ENCODE results near the gene ASXL3. TPM values are rescaled to one million over a fixed set of nuclear protein-coding genes. Genes with fewer than 3 reads are reported as not detected.

ASXL3 gene
- total and polyA plus RNA-seq, 2 donors = 0.11 to 0.42 TPM

GRCh38 chr18:33712719-33713118 is 134.7 kb downstream of the ASXL3 start:
- Histone ChIP-seq H3K27ac (ENCODE audit: low read depth in 1 of 2, low read length in 1 of 2) (no peak overlapping the region), H3K36me3 (ENCODE audit: control insufficient read depth in 2 of 2, insufficient read depth in 2 of 2, low read length in 1 of 2) (no peaks in the 10 kb centered on the region), H3K4me3 (ENCODE audit: low read length in 2 of 2) (no peak overlapping the region), H3K27me3 (ENCODE audit: control insufficient read depth in 2 of 2, insufficient read depth in 1 of 2, low read length in 1 of 2) (no peaks in the 10 kb centered on the region), H3K4me1 (ENCODE audit: control insufficient read depth in 2 of 2, insufficient read depth in 2 of 2, low read length in 2 of 2) (no peaks in the 10 kb centered on the region), H3K9me3 (ENCODE audit: control insufficient read depth in 2 of 2, insufficient read depth in 1 of 2, low read length in 1 of 2) (no peaks in the 10 kb centered on the region)
- no peak for DNase-seq (ENCODE audit: low read depth in 6 of 9, low spot score in 9 of 9)
- WGBS = 80% methylated on average over 4 of the region's 4 CpGs

DNA sequence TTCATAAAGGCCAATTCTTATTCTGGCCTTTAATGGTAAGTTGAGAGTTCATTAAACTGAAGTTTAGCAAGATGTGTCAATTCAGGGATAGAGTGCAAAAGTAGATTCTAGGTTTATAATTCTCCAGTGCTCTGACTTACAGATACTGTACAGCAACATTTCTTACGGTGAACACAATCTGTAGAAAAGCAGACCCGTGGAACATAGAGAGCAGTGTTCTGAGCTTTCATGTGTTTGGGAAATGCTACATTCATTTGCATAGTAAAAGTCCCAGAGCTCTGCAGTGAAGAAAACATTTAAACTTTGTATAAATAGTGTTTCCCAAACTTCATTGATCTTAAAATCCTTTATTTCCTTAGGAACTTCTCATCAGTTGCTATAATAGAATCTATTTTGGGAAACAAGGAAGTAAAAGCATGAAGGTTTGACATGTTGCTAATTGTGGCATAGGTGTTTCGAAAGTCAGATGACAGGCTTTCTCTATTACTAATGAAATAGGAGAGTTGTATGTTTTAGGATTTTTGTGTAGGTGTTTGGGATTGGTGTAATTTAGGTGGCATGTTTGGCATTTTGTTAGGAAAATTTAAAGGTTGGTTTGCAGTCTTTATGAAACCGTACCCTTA is 138.2 kb downstream of the ASXL3 start:
- Histone ChIP-seq H3K27ac (ENCODE audit: low read depth in 1 of 2, low read length in 1 of 2) (no peak overlapping the region), H3K4me3 (ENCODE audit: low read length in 2 of 2) (no peak overlapping the region), H3K36me3 (ENCODE audit: control insufficient read depth in 2 of 2, insufficient read depth in 2 of 2, low read length in 1 of 2) (no peaks in the 10 kb centered on the region), H3K4me1 (ENCODE audit: control insufficient read depth in 2 of 2, insufficient read depth in 2 of 2, low read length in 2 of 2) (no peaks in the 10 kb centered on the region), H3K9me3 (ENCODE audit: control insufficient read depth in 2 of 2, insufficient read depth in 1 of 2, low read length in 1 of 2) (no peaks in the 10 kb centered on the region), H3K27me3 (ENCODE audit: control insufficient read depth in 2 of 2, insufficient read depth in 1 of 2, low read length in 1 of 2) (no peaks in the 10 kb centered on the region)
- DNase-seq (ENCODE audit: low read depth in 6 of 9, low spot score in 9 of 9) = no peak
- WGBS = 88% methylated on average over 4 of the region's 4 CpGs

- Histone ChIP-seq H3K4me3 (ENCODE audit: low read length in 2 of 2) (no peak overlapping the region), H3K4me1 (ENCODE audit: control insufficient read depth in 2 of 2, insufficient read depth in 2 of 2, low read length in 2 of 2) (no peaks in the 10 kb centered on the region), H3K27me3 (ENCODE audit: control insufficient read depth in 2 of 2, insufficient read depth in 1 of 2, low read length in 1 of 2) (no peaks in the 10 kb centered on the region), H3K36me3 (ENCODE audit: control insufficient read depth in 2 of 2, insufficient read depth in 2 of 2, low read length in 1 of 2) (no peaks in the 10 kb centered on the region), H3K27ac (ENCODE audit: low read depth in 1 of 2, low read length in 1 of 2) (no peak overlapping the region), H3K9me3 (ENCODE audit: control insufficient read depth in 2 of 2, insufficient read depth in 1 of 2, low read length in 1 of 2) (no peaks in the 10 kb centered on the region)
- DNase-seq (ENCODE audit: low read depth in 6 of 9, low spot score in 9 of 9) = no peak
- 95% methylated on average over 2 of the region's 2 CpGs for WGBS
Observed at GRCh38 chr18:33717339-33717738, 139.3 kb downstream of the ASXL3 start.

GRCh38 chr18:33720133-33720532 is 142.1 kb downstream of the ASXL3 start:
- H3K36me3 ChIP-seq (ENCODE audit: control insufficient read depth in 2 of 2, insufficient read depth in 2 of 2, low read length in 1 of 2) = no peaks in the 10 kb centered on the region
- WGBS = 88% methylated on average over 2 of the region's 2 CpGs
- no peaks in the 10 kb centered on the region for H3K27me3 ChIP-seq (ENCODE audit: control insufficient read depth in 2 of 2, insufficient read depth in 1 of 2, low read length in 1 of 2)
- H3K4me3 ChIP-seq (ENCODE audit: low read length in 2 of 2) = no peak overlapping the region
- no peaks in the 10 kb centered on the region for H3K9me3 ChIP-seq (ENCODE audit: control insufficient read depth in 2 of 2, insufficient read depth in 1 of 2, low read length in 1 of 2)
- no peak overlapping the region for H3K27ac ChIP-seq (ENCODE audit: low read depth in 1 of 2, low read length in 1 of 2)
- no peak for DNase-seq (ENCODE audit: low read depth in 6 of 9, low spot score in 9 of 9)
- no peaks in the 10 kb centered on the region for H3K4me1 ChIP-seq (ENCODE audit: control insufficient read depth in 2 of 2, insufficient read depth in 2 of 2, low read length in 2 of 2)

- DNase-seq (ENCODE audit: low read depth in 6 of 9, low spot score in 9 of 9) = no peak
- Histone ChIP-seq H3K36me3 (ENCODE audit: control insufficient read depth in 2 of 2, insufficient read depth in 2 of 2, low read length in 1 of 2) (no peaks in the 10 kb centered on the region), H3K4me3 (ENCODE audit: low read length in 2 of 2) (no peak overlapping the region), H3K27me3 (ENCODE audit: control insufficient read depth in 2 of 2, insufficient read depth in 1 of 2, low read length in 1 of 2) (no peaks in the 10 kb centered on the region), H3K4me1 (ENCODE audit: control insufficient read depth in 2 of 2, insufficient read depth in 2 of 2, low read length in 2 of 2) (no peaks in the 10 kb centered on the region), H3K27ac (ENCODE audit: low read depth in 1 of 2, low read length in 1 of 2) (no peak overlapping the region), H3K9me3 (ENCODE audit: control insufficient read depth in 2 of 2, insufficient read depth in 1 of 2, low read length in 1 of 2) (no peaks in the 10 kb centered on the region)
- 95% methylated on average over 4 of the region's 4 CpGs for WGBS
Observed at GRCh38 chr18:33729556-33729955, 151.5 kb downstream of the ASXL3 start.

DNA sequence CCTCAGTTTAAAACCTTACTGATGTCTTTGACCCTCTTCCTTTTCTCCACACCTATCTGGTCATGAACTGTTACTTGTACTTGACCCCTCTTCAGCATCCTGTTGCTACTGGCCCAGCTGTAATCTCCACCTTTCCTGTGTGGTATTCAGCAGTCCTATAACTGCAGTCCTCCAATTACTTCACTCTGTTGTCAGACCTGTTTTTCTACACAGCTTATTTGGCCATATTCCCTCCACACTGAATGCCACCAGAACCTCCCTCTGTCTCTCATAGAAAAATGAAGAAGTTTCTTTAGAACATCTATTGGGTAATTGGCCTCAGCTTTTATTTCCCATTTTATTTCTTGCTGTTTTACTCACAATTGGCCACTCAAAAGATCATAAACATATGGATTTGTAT is 155.4 kb downstream of the ASXL3 start:
- DNase-seq (ENCODE audit: low read depth in 6 of 9, low spot score in 9 of 9) = no peak
- H3K4me1 ChIP-seq (ENCODE audit: control insufficient read depth in 2 of 2, insufficient read depth in 2 of 2, low read length in 2 of 2) = no peaks in the 10 kb centered on the region

GRCh38 chr18:33735428-33735827 is 157.4 kb downstream of the ASXL3 start:
- no peaks in the 10 kb centered on the region for H3K9me3 ChIP-seq (ENCODE audit: control insufficient read depth in 2 of 2, insufficient read depth in 1 of 2, low read length in 1 of 2)
- DNase-seq (ENCODE audit: low read depth in 6 of 9, low spot score in 9 of 9) = no peak
- H3K27me3 ChIP-seq (ENCODE audit: control insufficient read depth in 2 of 2, insufficient read depth in 1 of 2, low read length in 1 of 2) = no peaks in the 10 kb centered on the region
- WGBS = 98% methylated on average over 1 of the region's 1 CpG
- H3K4me3 ChIP-seq (ENCODE audit: low read length in 2 of 2) = no peak overlapping the region
- H3K27ac ChIP-seq (ENCODE audit: low read depth in 1 of 2, low read length in 1 of 2) = no peak overlapping the region
- H3K36me3 ChIP-seq (ENCODE audit: control insufficient read depth in 2 of 2, insufficient read depth in 2 of 2, low read length in 1 of 2) = no peaks in the 10 kb centered on the region
- no peaks in the 10 kb centered on the region for H3K4me1 ChIP-seq (ENCODE audit: control insufficient read depth in 2 of 2, insufficient read depth in 2 of 2, low read length in 2 of 2)

More for the DNA sequence above, 155.4 kb downstream of the ASXL3 start:
- Histone ChIP-seq H3K27ac (ENCODE audit: low read depth in 1 of 2, low read length in 1 of 2) (no peak overlapping the region), H3K36me3 (ENCODE audit: control insufficient read depth in 2 of 2, insufficient read depth in 2 of 2, low read length in 1 of 2) (no peaks in the 10 kb centered on the region), H3K9me3 (ENCODE audit: control insufficient read depth in 2 of 2, insufficient read depth in 1 of 2, low read length in 1 of 2) (no peaks in the 10 kb centered on the region), H3K4me3 (ENCODE audit: low read length in 2 of 2) (no peak overlapping the region), H3K27me3 (ENCODE audit: control insufficient read depth in 2 of 2, insufficient read depth in 1 of 2, low read length in 1 of 2) (no peaks in the 10 kb centered on the region)

DNA sequence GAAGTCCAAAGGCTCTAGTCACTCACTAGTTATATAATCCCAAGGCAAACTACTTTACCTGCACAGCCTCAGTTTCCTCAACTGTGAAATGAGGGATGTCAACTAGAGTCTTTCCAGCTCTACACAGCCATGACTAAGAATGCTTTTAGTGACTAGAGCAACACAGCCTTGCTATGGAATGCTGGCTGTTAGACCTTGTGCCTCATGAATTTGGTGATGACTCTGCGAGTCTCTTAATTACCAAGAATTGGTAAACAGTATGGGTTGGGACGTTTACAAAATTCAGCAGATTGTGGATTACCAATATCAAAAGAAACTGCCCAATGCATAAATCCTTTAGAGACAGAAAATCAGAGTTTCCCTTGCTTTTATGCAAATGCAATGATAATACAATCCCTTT is 163.7 kb downstream of the ASXL3 start:
- WGBS = 92% methylated on average over 2 of the region's 2 CpGs
- DNase-seq (ENCODE audit: low read depth in 6 of 9, low spot score in 9 of 9) = no peak
- Histone ChIP-seq H3K36me3 (ENCODE audit: control insufficient read depth in 2 of 2, insufficient read depth in 2 of 2, low read length in 1 of 2) (no peaks in the 10 kb centered on the region), H3K4me1 (ENCODE audit: control insufficient read depth in 2 of 2, insufficient read depth in 2 of 2, low read length in 2 of 2) (no peaks in the 10 kb centered on the region), H3K27me3 (ENCODE audit: control insufficient read depth in 2 of 2, insufficient read depth in 1 of 2, low read length in 1 of 2) (no peaks in the 10 kb centered on the region), H3K27ac (ENCODE audit: low read depth in 1 of 2, low read length in 1 of 2) (no peak overlapping the region), H3K9me3 (ENCODE audit: control insufficient read depth in 2 of 2, insufficient read depth in 1 of 2, low read length in 1 of 2) (no peaks in the 10 kb centered on the region), H3K4me3 (ENCODE audit: low read length in 2 of 2) (no peak overlapping the region)

DNA sequence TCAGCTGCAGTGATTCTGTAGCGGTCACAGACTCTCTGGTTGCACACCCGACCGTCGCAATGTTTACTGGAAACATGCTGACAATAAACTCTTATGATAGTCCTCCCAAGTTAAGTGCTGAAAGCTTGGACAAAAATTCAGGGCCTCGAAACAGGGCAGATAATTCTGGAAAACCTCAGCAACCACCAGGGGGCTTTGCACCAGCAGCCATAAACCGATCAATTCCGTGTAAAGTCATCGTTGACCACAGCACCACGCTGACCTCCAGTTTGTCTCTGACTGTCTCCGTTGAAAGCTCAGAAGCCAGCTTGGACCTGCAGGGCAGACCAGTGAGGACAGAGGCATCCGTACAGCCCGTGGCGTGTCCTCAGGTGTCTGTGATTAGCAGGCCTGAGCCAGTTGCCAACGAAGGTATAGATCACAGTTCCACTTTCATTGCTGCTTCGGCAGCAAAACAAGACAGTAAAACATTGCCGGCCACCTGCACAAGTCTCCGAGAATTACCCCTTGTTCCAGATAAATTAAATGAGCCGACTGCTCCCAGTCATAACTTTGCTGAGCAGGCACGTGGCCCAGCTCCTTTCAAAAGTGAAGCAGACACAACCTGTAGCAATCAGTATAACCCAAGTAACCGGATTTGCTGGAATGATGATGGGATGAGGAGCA is 166.1 kb downstream of the ASXL3 start:
- Histone ChIP-seq H3K27ac (ENCODE audit: low read depth in 1 of 2, low read length in 1 of 2) (no peak overlapping the region), H3K27me3 (ENCODE audit: control insufficient read depth in 2 of 2, insufficient read depth in 1 of 2, low read length in 1 of 2) (no peaks in the 10 kb centered on the region)
- WGBS = 90% methylated on average over 20 of the region's 20 CpGs

More for the DNA sequence above, 166.1 kb downstream of the ASXL3 start:
- H3K9me3 ChIP-seq (ENCODE audit: control insufficient read depth in 2 of 2, insufficient read depth in 1 of 2, low read length in 1 of 2) = no peaks in the 10 kb centered on the region
- H3K4me3 ChIP-seq (ENCODE audit: low read length in 2 of 2) = no peak overlapping the region
- no peak for DNase-seq (ENCODE audit: low read depth in 6 of 9, low spot score in 9 of 9)
- H3K4me1 ChIP-seq (ENCODE audit: control insufficient read depth in 2 of 2, insufficient read depth in 2 of 2, low read length in 2 of 2) = no peaks in the 10 kb centered on the region
- H3K36me3 ChIP-seq (ENCODE audit: control insufficient read depth in 2 of 2, insufficient read depth in 2 of 2, low read length in 1 of 2) = no peaks in the 10 kb centered on the region

Data from thymus (tissue), 11 donors.